Measurements from ENCODE around the gene DKK3. TPM values are rescaled to one million over a fixed set of nuclear protein-coding genes. Genes with fewer than 3 reads are reported as not detected.

Gene DKK3
- total and polyA plus RNA-seq, 2 donors from 2014 or later, result 49.6 to 59.5 TPM

- Histone ChIP-seq H3K27me3 (ENCODE audit: control insufficient read depth, insufficient read depth, low read length) (no peaks in the 10 kb centered on the region), H3K36me3 (ENCODE audit: control insufficient read depth in 2 of 3, insufficient read depth in 3 of 3, low read length in 3 of 3) (peaks cover 9 to 28% (median 23%) of the 10 kb centered on the region in 3 donors), H3K27ac (ENCODE audit: low read depth in 2 of 2, low read length in 2 of 2) (no peak overlapping the region), H3K9ac (ENCODE audit: low read length in 3 of 3) (no peak overlapping the region), H3K4me1 (ENCODE audit: control insufficient read depth in 2 of 3, insufficient read depth in 2 of 3, low read depth in 1 of 3, low read length in 3 of 3) (no peaks in the 10 kb centered on the region), H3K4me3 (ENCODE audit: low read length in 3 of 3) (no peak overlapping the region), H3K9me3 (ENCODE audit: control insufficient read depth in 2 of 3, insufficient read depth in 1 of 3, low read length in 3 of 3) (no peaks in the 10 kb centered on the region)
- intact Hi-C loops (cut with DNase I), result loop anchor here (10.0 kb wide), 1 partner anchor 107 kb away; no protein-coding TSS in a partner anchor
- FAIRE-seq (no peak), DNase-seq (no peak)
- no peak for TF ChIP-seq CTCF (IDR thresholded peaks at IDR 0.05; ENCODE audit: borderline replicate concordance, extremely low read depth, insufficient read depth)
Observed at GRCh38 chr11:11937957-11938356, 70.5 kb downstream of the DKK3 start.

GRCh38 chr11:11937433-11937832 is 71.0 kb downstream of the DKK3 start:
- intact Hi-C loops (cut with DNase I), result loop anchor here (10.0 kb wide), 1 partner anchor 107 kb away; no protein-coding TSS in a partner anchor
- Histone ChIP-seq H3K27me3 (ENCODE audit: control insufficient read depth, insufficient read depth, low read length) (no peaks in the 10 kb centered on the region), H3K9ac (ENCODE audit: low read length in 3 of 3) (no peak overlapping the region), H3K36me3 (ENCODE audit: control insufficient read depth in 2 of 3, insufficient read depth in 3 of 3, low read length in 3 of 3) (peaks cover 9 to 33% (median 17%) of the 10 kb centered on the region in 3 donors), H3K9me3 (ENCODE audit: control insufficient read depth in 2 of 3, insufficient read depth in 1 of 3, low read length in 3 of 3) (no peaks in the 10 kb centered on the region), H3K4me1 (ENCODE audit: control insufficient read depth in 2 of 3, insufficient read depth in 2 of 3, low read depth in 1 of 3, low read length in 3 of 3) (no peaks in the 10 kb centered on the region), H3K4me3 (ENCODE audit: low read length in 3 of 3) (no peak overlapping the region), H3K27ac (ENCODE audit: low read depth in 2 of 2, low read length in 2 of 2) (no peak overlapping the region)
- FAIRE-seq, result no peak
- DNase-seq, result no peak
- TF ChIP-seq CTCF (IDR thresholded peaks at IDR 0.05; ENCODE audit: borderline replicate concordance, extremely low read depth, insufficient read depth), result no peak

GRCh38 chr11:11935536-11935935 is 72.9 kb downstream of the DKK3 start:
- Histone ChIP-seq H3K9ac (ENCODE audit: low read length in 3 of 3) (no peak overlapping the region), H3K36me3 (ENCODE audit: control insufficient read depth in 2 of 3, insufficient read depth in 3 of 3, low read length in 3 of 3) (peaks cover 5 to 35% (median 15%) of the 10 kb centered on the region in 3 donors), H3K4me1 (ENCODE audit: control insufficient read depth in 2 of 3, insufficient read depth in 2 of 3, low read depth in 1 of 3, low read length in 3 of 3) (no peaks in the 10 kb centered on the region), H3K27ac (ENCODE audit: low read depth in 2 of 2, low read length in 2 of 2) (no peak overlapping the region), H3K27me3 (ENCODE audit: control insufficient read depth, insufficient read depth, low read length) (no peaks in the 10 kb centered on the region), H3K9me3 (ENCODE audit: control insufficient read depth in 2 of 3, insufficient read depth in 1 of 3, low read length in 3 of 3) (no peaks in the 10 kb centered on the region), H3K4me3 (ENCODE audit: low read length in 3 of 3) (no peak overlapping the region)
- DNase-seq (no peak), FAIRE-seq (no peak)
- TF ChIP-seq CTCF (IDR thresholded peaks at IDR 0.05; ENCODE audit: borderline replicate concordance, extremely low read depth, insufficient read depth), result no peak
- intact Hi-C loops (cut with DNase I), result loop anchor here (10.0 kb wide), 1 partner anchor 109 kb away; no protein-coding TSS in a partner anchor

All from kidney (tissue), 14 donors.